IMR-90 (cell line): ENCODE measurements around the gene CNTN5. TPM values are rescaled to one million over a fixed set of nuclear protein-coding genes. Genes with fewer than 3 reads are reported as not detected.

Source experiments
- ATAC-seq: fragments of 200-7000 bp; cut with Tn5 transposase; 2 replicates; pipeline ENCODE4 v1.9.1; 2020; ENCODE audit warnings: low read depth, mild to moderate bottlenecking, moderate library complexity
- BruUV-seq: library from RNA; stranded (reverse); fragments of 400-500 nt; replicated peaks from 2 replicates; lab custom pipeline; 2021; lab: Mats Ljungman, UMichigan
- CTCF ChIA-PET: fragments of 300-600 bp; formaldehyde crosslinking; extraction: SDS; loops from one replicate; lab custom pipeline; 2021; ENCODE audit warnings: antibody characterized with exemption; lab: Yijun Ruan, JAX
- POLR2A ChIA-PET: fragments of 300-600 bp; sonication (Branson Sonifier 250); formaldehyde crosslinking; loops from one replicate; lab custom pipeline; 2022; ENCODE audit warnings: antibody characterized with exemption; ENCODE audit not compliant: unreplicated experiment; lab: Charles Lee
- DNase-seq: peaks from one replicate; pipeline ENCODE4 v3.0.0; 2013
- H2AFZ ChIP-seq: replicated peaks from 2 replicates; pipeline ENCODE3; 2013; ENCODE audit warnings: low read length, mild to moderate bottlenecking; ENCODE audit not compliant: poor library complexity
- H2AK5ac ChIP-seq: 2 replicates; pipeline ENCODE4 v1.6.1; 2013; ENCODE audit warnings: low read depth, low read length, inconsistent platforms
- H2AK9ac ChIP-seq: replicated peaks from 2 replicates; pipeline ENCODE3; 2013; ENCODE audit warnings: mild to moderate bottlenecking, low read depth, low read length, moderate library complexity; ENCODE audit not compliant: poor library complexity
- H2BK120ac ChIP-seq: 2 replicates; pipeline ENCODE4 v1.6.1; 2013; ENCODE audit warnings: low read depth, low read length, inconsistent platforms
- H2BK15ac ChIP-seq: 3 replicates; pipeline ENCODE4 v1.6.1; 2013; ENCODE audit warnings: low read depth, low read length, inconsistent platforms
- H2BK20ac ChIP-seq: 2 replicates; pipeline ENCODE4 v1.6.1; 2013; ENCODE audit warnings: low read depth, mild to moderate bottlenecking, inconsistent platforms, low read length, moderate library complexity
- H2BK5ac ChIP-seq: 2 replicates; pipeline ENCODE4 v1.6.1; 2013; ENCODE audit warnings: mild to moderate bottlenecking, low read depth, low read length, inconsistent platforms; ENCODE audit not compliant: poor library complexity, severe bottlenecking
- H3K14ac ChIP-seq: replicated peaks from 2 replicates; pipeline ENCODE4 v1.6.1; 2013; ENCODE audit warnings: low read depth, low read length, inconsistent platforms
- H3K18ac ChIP-seq: 2 replicates; pipeline ENCODE4 v1.6.1; 2013; ENCODE audit warnings: low read depth, low read length, control low read depth
- H3K23ac ChIP-seq: 2 replicates; pipeline ENCODE4 v1.6.1; 2013; ENCODE audit warnings: low read depth, low read length, inconsistent platforms
- H3K27ac ChIP-seq: 2 replicates; pipeline ENCODE4 v1.5.1; 2013; ENCODE audit warnings: mild to moderate bottlenecking, control low read depth, low read length; ENCODE audit not compliant: insufficient read depth
- H3K27me3 ChIP-seq: 2 replicates; pipeline ENCODE4 v1.6.1; 2013; ENCODE audit warnings: low read length; ENCODE audit not compliant: control insufficient read depth, insufficient read depth
- H3K36me3 ChIP-seq: 2 replicates; pipeline ENCODE4 v1.6.1; 2013; ENCODE audit warnings: low read length, mixed read lengths; ENCODE audit not compliant: control insufficient read depth, insufficient read depth
- H3K4ac ChIP-seq: 2 replicates; pipeline ENCODE4 v1.6.1; 2013; ENCODE audit warnings: low read depth, low read length, inconsistent platforms
- H3K4me1 ChIP-seq: 2 replicates; pipeline ENCODE4 v1.6.1; 2013; ENCODE audit warnings: low read length, mixed read lengths; ENCODE audit not compliant: control insufficient read depth, insufficient read depth
- H3K4me2 ChIP-seq: 2 replicates; pipeline ENCODE4 v1.6.1; 2013; ENCODE audit warnings: low read depth, mild to moderate bottlenecking, control low read depth, low read length, moderate library complexity
- H3K4me3 ChIP-seq: 2 replicates; pipeline ENCODE4 v1.5.1; 2013; ENCODE audit warnings: low read depth, mild to moderate bottlenecking, control low read depth, low read length, moderate library complexity; ENCODE audit not compliant: insufficient read depth
- H3K56ac ChIP-seq: 2 replicates; pipeline ENCODE4 v1.6.1; 2013; ENCODE audit warnings: low read length, inconsistent platforms; ENCODE audit not compliant: insufficient read depth; ENCODE audit errors: extremely low read depth
- H3K79me1 ChIP-seq, 2 experiments: 2 replicates each; pipeline ENCODE4 v1.6.1; 2013; ENCODE audit warnings: low read length in 2 of 2, inconsistent platforms in 1 of 2, low read depth in 1 of 2
- H3K9ac ChIP-seq: 2 replicates; pipeline ENCODE4 v1.6.1; 2013; ENCODE audit warnings: low read depth, low read length, control low read depth
- H3K9me1 ChIP-seq: 2 replicates; pipeline ENCODE4 v1.6.1; 2013; ENCODE audit warnings: low read length, inconsistent platforms; ENCODE audit not compliant: insufficient read depth
- H3K9me3 ChIP-seq: 2 replicates; pipeline ENCODE4 v1.6.1; 2013; ENCODE audit warnings: low read length; ENCODE audit not compliant: control insufficient read depth, insufficient read depth
- H4K20me1 ChIP-seq: 2 replicates; pipeline ENCODE4 v1.6.1; 2013; ENCODE audit warnings: low read length, inconsistent platforms; ENCODE audit not compliant: insufficient read depth
- H4K5ac ChIP-seq: 2 replicates; pipeline ENCODE4 v1.6.1; 2013; ENCODE audit warnings: mild to moderate bottlenecking, low read depth, low read length, control low read depth
- H4K8ac ChIP-seq, 2 experiments: 2 replicates each; pipeline ENCODE4 v1.6.1; 2013; ENCODE audit warnings: low read depth in 2 of 2, low read length in 2 of 2, control low read depth in 1 of 2, inconsistent platforms in 1 of 2
- H4K91ac ChIP-seq: 2 replicates; pipeline ENCODE4 v1.6.1; 2013; ENCODE audit warnings: low read depth, low read length, inconsistent platforms; ENCODE audit not compliant: insufficient read depth
- BHLHE40 ChIP-seq: fragments of 150-350 bp; IDR thresholded peaks from 2 replicates; pipeline ENCODE4 v1.6.1; 2016; ENCODE audit warnings: mild to moderate bottlenecking, low read depth, low read length
- MAFK ChIP-seq: IDR thresholded peaks from 2 replicates; pipeline ENCODE4 v1.6.1; 2012; ENCODE audit warnings: low read depth, low read length, improper control_type of control experiment
- MAZ ChIP-seq: IDR thresholded peaks from 2 replicates; pipeline ENCODE4 v1.6.1; 2012; ENCODE audit warnings: low read depth, mild to moderate bottlenecking, low read length, improper control_type of control experiment, moderate library complexity, borderline replicate concordance
- MXI1 ChIP-seq: IDR thresholded peaks from 2 replicates; pipeline ENCODE4 v1.6.1; 2012; ENCODE audit warnings: low read depth, mild to moderate bottlenecking, low read length, moderate library complexity, borderline replicate concordance
- RAD21 ChIP-seq: IDR thresholded peaks from 2 replicates; pipeline ENCODE4 v1.6.1; 2012; ENCODE audit warnings: low read length, improper control_type of control experiment
- RFX5 ChIP-seq: IDR thresholded peaks from 2 replicates; pipeline ENCODE4 v1.8.0; 2012; ENCODE audit warnings: low read depth, mild to moderate bottlenecking, low read length, moderate library complexity
- WGBS, 2 experiments: methylation state at CpG; one replicate each; pipeline versions ENCODE4 v1.1.5 to v1.1.7; 2013; ENCODE audit warnings: missing lambda C conversion rate in 2 of 2; ENCODE audit not compliant: insufficient read length in 1 of 2; ENCODE audit errors: extremely low coverage in 2 of 2; 5-methylcytosine and 5-hydroxymethylcytosine counted together
- dilution Hi-C: fragments of 300-500 bp; cut with HindIII; formaldehyde crosslinking; loops from one replicate; pipeline ENCODE4 v1.14.3; 2018; ENCODE audit warnings: low sequenced_read_pairs; ENCODE audit not compliant: unreplicated experiment
- in situ Hi-C: fragments of 300-500 bp; cut with MboI; formaldehyde crosslinking; loops from 3 replicates; pipeline ENCODE4 v1.14.3; 2019; ENCODE audit warnings: low sequenced_read_pairs, inconsistent platforms, mixed read lengths
- intact Hi-C: fragments of 100-400 bp; cut with micrococcal nuclease; formaldehyde crosslinking; loops from 2 replicates; pipeline ENCODE4 v1.10.0; 2022
- polyA plus RNA-seq, 3 experiments: library from polyadenylated mRNA; depleted of rRNA; stranded (reverse); fragments of >200 nt; gene quantifications; 2 replicates each; pipeline ENCODE4 v1.2.3, GENCODE V29; 2012; ENCODE audit warnings: low replicate concordance in 1 of 3
- total RNA-seq: library from RNA; depleted of rRNA; stranded (reverse); fragments of >200 nt; gene quantifications from 2 replicates; pipeline ENCODE4 v1.2.3, GENCODE V29; 2012
- TF ChIP-seq, protein P1 (sequence below): fragments of 150-350 bp; IDR thresholded peaks from 2 replicates; pipeline ENCODE4 v1.6.1; 2016; ENCODE audit warnings: low read depth, mild to moderate bottlenecking, low read length, moderate library complexity, borderline replicate concordance

CNTN5 gene
- total and polyA plus RNA-seq, 2 of the 4 experiments (the other 2 are of a cell fraction), result not detected

DNA sequence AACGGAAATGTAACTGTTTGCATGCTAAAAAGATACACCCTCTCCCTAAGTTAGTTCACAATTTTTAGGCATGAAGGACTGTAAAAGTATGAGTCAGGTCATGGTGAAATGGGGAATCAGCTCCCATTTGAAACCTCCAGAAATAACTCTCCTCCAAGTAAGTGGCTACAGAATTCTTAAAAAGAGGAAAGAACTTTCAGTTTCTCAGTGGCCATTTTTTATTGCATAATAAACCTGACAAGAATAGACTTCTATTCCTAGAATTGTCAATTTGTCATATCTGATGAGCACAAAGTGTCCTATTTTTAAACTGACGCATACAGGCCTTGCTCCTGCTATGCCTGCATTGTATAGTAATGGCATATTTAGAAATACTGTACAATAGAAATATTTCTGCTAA lies 612.2 kb downstream of the CNTN5 start:
- H2BK120ac ChIP-seq, result no peak overlapping the region
- ChIA-PET POLR2A (no interaction called here), CTCF (no interaction called here)
- intact Hi-C loops (no loop called here), in situ Hi-C loops (no loop called here), dilution Hi-C loops (no loop called here)
- WGBS, 2 experiments, result no CpG with 5 or more reads among the region's 2 CpGs
- no peak overlapping the region for H2AK9ac ChIP-seq
- H4K5ac ChIP-seq, result no peak overlapping the region
- no peak overlapping the region for H4K91ac ChIP-seq
- H3K23ac ChIP-seq, result no peak overlapping the region
- H2BK15ac ChIP-seq, result no peak overlapping the region
- no peaks in the 10 kb centered on the region for H3K9me1 ChIP-seq
- no peaks in the 10 kb centered on the region for H3K9me3 ChIP-seq
- no peak overlapping the region for H3K27ac ChIP-seq
- H3K14ac ChIP-seq, result no peak overlapping the region
- H3K56ac ChIP-seq, result no peak overlapping the region
- no peak overlapping the region for H2AK5ac ChIP-seq
- no peak overlapping the region for H3K4me2 ChIP-seq
- H4K20me1 ChIP-seq, result no peaks in the 10 kb centered on the region
- no peak overlapping the region for H4K8ac ChIP-seq
- ATAC-seq, result no peak
- H3K36me3 ChIP-seq, result no peaks in the 10 kb centered on the region
- no peak overlapping the region for H2BK5ac ChIP-seq
- no TSS peak for BruUV-seq
- no peak overlapping the region for H2BK20ac ChIP-seq
- no peak overlapping the region for H3K4ac ChIP-seq
- no peak overlapping the region for H3K18ac ChIP-seq
- H3K4me1 ChIP-seq, result no peaks in the 10 kb centered on the region
- H3K79me1 ChIP-seq, result no peaks in the 10 kb centered on the region
- no peak overlapping the region for H3K4me3 ChIP-seq
- DNase-seq, result no peak
- H2AFZ ChIP-seq, result no peak overlapping the region
- no peaks in the 10 kb centered on the region for H3K27me3 ChIP-seq
- H3K9ac ChIP-seq, result no peak overlapping the region
- TF ChIP-seq BHLHE40 (no peak), RFX5 (no peak), MXI1 (no peak), MAZ (no peak), MAFK (no peak), RAD21 (no peak)
- TF ChIP-seq, protein P1, sequence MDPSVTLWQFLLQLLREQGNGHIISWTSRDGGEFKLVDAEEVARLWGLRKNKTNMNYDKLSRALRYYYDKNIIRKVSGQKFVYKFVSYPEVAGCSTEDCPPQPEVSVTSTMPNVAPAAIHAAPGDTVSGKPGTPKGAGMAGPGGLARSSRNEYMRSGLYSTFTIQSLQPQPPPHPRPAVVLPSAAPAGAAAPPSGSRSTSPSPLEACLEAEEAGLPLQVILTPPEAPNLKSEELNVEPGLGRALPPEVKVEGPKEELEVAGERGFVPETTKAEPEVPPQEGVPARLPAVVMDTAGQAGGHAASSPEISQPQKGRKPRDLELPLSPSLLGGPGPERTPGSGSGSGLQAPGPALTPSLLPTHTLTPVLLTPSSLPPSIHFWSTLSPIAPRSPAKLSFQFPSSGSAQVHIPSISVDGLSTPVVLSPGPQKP, result no peak
